Liver (tissue), 3 donors: ENCODE results near the gene NHS.

Experiments used
- CTCF ChIP-seq: fragments of 150-350 bp; IDR thresholded peaks from 2 replicates; pipeline ENCODE4 v1.5.1; 2017; ENCODE audit warnings: improper control_type of control experiment, low read depth, low read length; ENCODE audit not compliant: missing input control
- EGR1 ChIP-seq, 2 donors: IDR thresholded peaks; 2 replicates each; pipeline ENCODE4 v1.6.1; 2016 to 2018; ENCODE audit warnings: antibody characterized with exemption in 2 of 2, low read depth in 2 of 2
- FOXA1 ChIP-seq: IDR thresholded peaks from 2 replicates; pipeline ENCODE4 v1.6.1; 2016; ENCODE audit warnings: antibody characterized with exemption
- HNF4G ChIP-seq: IDR thresholded peaks from 2 replicates; pipeline ENCODE4 v1.6.1; 2016; ENCODE audit warnings: antibody characterized with exemption
- JUND ChIP-seq, 2 donors: IDR thresholded peaks; 2 replicates each; pipeline ENCODE4 v1.6.1; 2016; ENCODE audit warnings: antibody characterized with exemption in 2 of 2
- MAX ChIP-seq: IDR thresholded peaks from 2 replicates; pipeline ENCODE4 v1.6.1; 2016; ENCODE audit warnings: antibody characterized with exemption
- RAD21 ChIP-seq, 2 donors: IDR thresholded peaks; 2 replicates each; pipeline ENCODE4 v1.6.1; 2016; ENCODE audit warnings: antibody characterized with exemption in 2 of 2, mild to moderate bottlenecking in 2 of 2
- REST ChIP-seq: IDR thresholded peaks from 2 replicates; pipeline ENCODE4 v1.6.1; 2016; ENCODE audit warnings: antibody characterized with exemption, mild to moderate bottlenecking
- SP1 ChIP-seq: IDR thresholded peaks from 2 replicates; pipeline ENCODE4 v1.6.1; 2018; ENCODE audit warnings: antibody characterized with exemption, mild to moderate bottlenecking
- TAF1 ChIP-seq: conservative IDR thresholded peaks from 2 replicates; pipeline ENCODE4 v1.6.1; 2016; ENCODE audit warnings: antibody characterized with exemption, mild to moderate bottlenecking
- ZBTB33 ChIP-seq: IDR thresholded peaks from 2 replicates; pipeline ENCODE4 v1.6.1; 2016; ENCODE audit warnings: antibody characterized with exemption
- donor health status: healthy.
- donor health status: healthy.

- no peak for TF ChIP-seq CTCF
- TF ChIP-seq FOXA1, result no peak
- no peak for TF ChIP-seq EGR1 (IDR thresholded peaks at IDR 0.05; ENCODE audit: low read depth in 2 of 2)
- no peak for TF ChIP-seq RAD21 (IDR thresholded peaks at IDR 0.05)
- no peak for TF ChIP-seq JUND (IDR thresholded peaks at IDR 0.05)
- no peak for TF ChIP-seq REST
- no peak for TF ChIP-seq SP1
- no peak for TF ChIP-seq ZBTB33
- TF ChIP-seq TAF1, result no peak
- TF ChIP-seq MAX, result no peak
- TF ChIP-seq HNF4G, result no peak
Measured at GRCh38 chrX:17603196-17603595, 228.2 kb downstream of the NHS start.
